Fibroblast of lung (primary cell): ENCODE results near the gene ARHGAP12. TPM values are rescaled to one million over a fixed set of nuclear protein-coding genes. Genes with fewer than 3 reads are reported as not detected.
"Not testable (repeated sequence)": the region's sequence is repeated elsewhere in the genome, so short reads cannot be mapped to it uniquely, and the experiment has no call there.

ENCODE experiments used
- DNase-seq, 2 donors: peaks; one replicate each; pipeline versions ENCODE4 v3.0.0 to v3.0.0-alpha.2; 2010; ENCODE audit warnings: low read depth in 2 of 2
- H2AFZ ChIP-seq: 2 replicates; pipeline ENCODE4 v1.5.1; 2012; ENCODE audit warnings: low read length, control low read depth, inconsistent platforms
- H3K27ac ChIP-seq: 2 replicates; pipeline ENCODE4 v1.5.1; 2011; ENCODE audit warnings: low read length, control low read depth; ENCODE audit not compliant: insufficient read depth
- H3K27me3 ChIP-seq: 2 replicates; pipeline ENCODE4 v1.5.1; 2011; ENCODE audit warnings: mild to moderate bottlenecking, low read length; ENCODE audit not compliant: control insufficient read depth, insufficient read depth
- H3K36me3 ChIP-seq: 2 replicates; pipeline ENCODE4 v1.5.1; 2011; ENCODE audit warnings: low read length; ENCODE audit not compliant: control insufficient read depth, insufficient read depth
- H3K4me1 ChIP-seq: 2 replicates; pipeline ENCODE4 v1.5.1; 2011; ENCODE audit warnings: low read length; ENCODE audit not compliant: control insufficient read depth, insufficient read depth; ENCODE audit errors: extremely low read depth
- H3K4me2 ChIP-seq: 2 replicates; pipeline ENCODE4 v1.5.1; 2011; ENCODE audit warnings: low read length, control low read depth; ENCODE audit not compliant: insufficient read depth; ENCODE audit errors: extremely low read depth
- H3K4me3 ChIP-seq, 4 experiments: fragments of 200-600 bp in 1 of 4; sonication (generic) in 1 of 4; replicated peaks in 1 of 4; 2 replicates each; pipeline ENCODE4 v1.5.1; 2011 to 2016; ENCODE audit warnings: low read length in 4 of 4, low read depth in 3 of 4, mild to moderate bottlenecking in 3 of 4, control low read depth in 2 of 4, inconsistent platforms in 1 of 4, mixed read lengths in 1 of 4; ENCODE audit not compliant: insufficient read depth in 1 of 4; ENCODE audit errors: control extremely low read depth in 1 of 4
- H3K79me2 ChIP-seq: 2 replicates; pipeline ENCODE4 v1.5.1; 2012; ENCODE audit warnings: mild to moderate bottlenecking, low read length, inconsistent platforms; ENCODE audit not compliant: control insufficient read depth, insufficient read depth
- H3K9ac ChIP-seq: 2 replicates; pipeline ENCODE4 v1.5.1; 2011; ENCODE audit warnings: mild to moderate bottlenecking, low read length, control low read depth; ENCODE audit not compliant: insufficient read depth
- H3K9me3 ChIP-seq: 2 replicates; pipeline ENCODE4 v1.5.1; 2012; ENCODE audit warnings: low read depth, low read length; ENCODE audit not compliant: control insufficient read depth, insufficient read depth
- H4K20me1 ChIP-seq: 2 replicates; pipeline ENCODE4 v1.5.1; 2011; ENCODE audit warnings: low read length; ENCODE audit not compliant: control insufficient read depth, insufficient read depth; ENCODE audit errors: extremely low read depth
- CTCF ChIP-seq, 2 donors: IDR thresholded peaks in 1 of 2; conservative IDR thresholded peaks in 1 of 2; 1 replicate in 1 of 2; 2 replicates in 1 of 2; pipeline ENCODE4 v1.5.1; 2011 to 2012; ENCODE audit warnings: low read length in 2 of 2, control low read depth in 1 of 2, inconsistent platforms in 1 of 2, low read depth in 1 of 2, mild to moderate bottlenecking in 1 of 2
- EZH2 ChIP-seq: IDR thresholded peaks from 2 replicates; pipeline ENCODE4 v1.5.1; 2012; ENCODE audit warnings: low read length, control low read depth, mild to moderate bottlenecking; ENCODE audit errors: missing control alignments
- polyA plus RNA-seq, 2 donors: library from polyadenylated mRNA; depleted of rRNA in 1 of 2; stranded (reverse) in 1 of 2; unstranded in 1 of 2; fragments of >200 nt; gene quantifications; 2 replicates each; pipeline ENCODE4 v1.2.1, GENCODE V29; 2011 to 2012; ENCODE audit warnings: missing spikeins in 1 of 2
- total RNA-seq: library from RNA; depleted of rRNA; stranded (reverse); fragments of >200 nt; gene quantifications from 2 replicates; pipeline ENCODE4 v1.2.1, GENCODE V29; 2014

The ARHGAP12 gene
- total and polyA plus RNA-seq, 2 donors (not counting 1 experiment from before 2014, with no cell fraction given), result 24.0 to 63.1 TPM

- no peak overlapping the region for H3K4me3 ChIP-seq
- no peak for TF ChIP-seq EZH2
- TF ChIP-seq CTCF (conservative IDR thresholded peaks at IDR 0.05 in 1 of 2, IDR thresholded peaks at IDR 0.05 in 1 of 2; ENCODE audit: low read depth in 1 of 2, low read length in 2 of 2), result no peak
- no peaks in the 10 kb centered on the region for H3K79me2 ChIP-seq
- H3K36me3 ChIP-seq, result no peaks in the 10 kb centered on the region
- no peak overlapping the region for H2AFZ ChIP-seq
- H4K20me1 ChIP-seq, result no peaks in the 10 kb centered on the region
- H3K27ac ChIP-seq, result no peak overlapping the region
- H3K4me1 ChIP-seq, result peaks cover 6% of the 10 kb centered on the region
- no peak for DNase-seq
- no peak overlapping the region for H3K9ac ChIP-seq
- no peak overlapping the region for H3K4me2 ChIP-seq
- no peaks in the 10 kb centered on the region for H3K9me3 ChIP-seq
- H3K27me3 ChIP-seq, result no peaks in the 10 kb centered on the region
These were observed 46.6 kb upstream of the ARHGAP12 start for GRCh38 chr10:31975157-31975765.

- Histone ChIP-seq H2AFZ (no peak overlapping the region), H3K9ac (no peak overlapping the region), H3K4me1 (peaks cover 6% of the 10 kb centered on the region), H3K27me3 (no peaks in the 10 kb centered on the region), H3K79me2 (no peaks in the 10 kb centered on the region), H3K9me3 (no peaks in the 10 kb centered on the region), H3K36me3 (no peaks in the 10 kb centered on the region), H3K27ac (no peak overlapping the region), H3K4me2 (no peak overlapping the region), H3K4me3 (no peak overlapping the region), H4K20me1 (no peaks in the 10 kb centered on the region)
- TF ChIP-seq CTCF (conservative IDR thresholded peaks at IDR 0.05 in 1 of 2, IDR thresholded peaks at IDR 0.05 in 1 of 2; ENCODE audit: low read depth in 1 of 2, low read length in 2 of 2) (no peak), EZH2 (no peak)
- DNase-seq, result peak in 1 of 2 donors; percentile 46
These were observed 45.9 kb upstream of the ARHGAP12 start for GRCh38 chr10:31974434-31975124.

- H3K9me3 ChIP-seq, result no peaks in the 10 kb centered on the region
- no peak overlapping the region for H3K4me3 ChIP-seq
- H3K27me3 ChIP-seq, result no peaks in the 10 kb centered on the region
- no peak for TF ChIP-seq EZH2
- no peak for TF ChIP-seq CTCF (conservative IDR thresholded peaks at IDR 0.05 in 1 of 2, IDR thresholded peaks at IDR 0.05 in 1 of 2; ENCODE audit: low read depth in 1 of 2, low read length in 2 of 2)
- H3K9ac ChIP-seq, result no peak overlapping the region
- peaks cover 6% of the 10 kb centered on the region for H3K4me1 ChIP-seq
- no peaks in the 10 kb centered on the region for H3K79me2 ChIP-seq
- no peaks in the 10 kb centered on the region for H3K36me3 ChIP-seq
- H3K27ac ChIP-seq, result no peak overlapping the region
- no peak overlapping the region for H3K4me2 ChIP-seq
- DNase-seq, result no peak
- no peak overlapping the region for H2AFZ ChIP-seq
- H4K20me1 ChIP-seq, result no peaks in the 10 kb centered on the region
These were observed 43.9 kb upstream of the ARHGAP12 start for GRCh38 chr10:31972519-31973041.

GRCh38 chr10:31969847-31970246, 41.2 kb upstream of the ARHGAP12 start:
- not testable (repeated sequence) for H3K9me3 ChIP-seq, H3K4me1 ChIP-seq, H3K36me3 ChIP-seq, H3K27me3 ChIP-seq, H2AFZ ChIP-seq, H3K9ac ChIP-seq, H4K20me1 ChIP-seq, H3K4me2 ChIP-seq, H3K79me2 ChIP-seq, H3K4me3 ChIP-seq, H3K27ac ChIP-seq
- DNase-seq, result peak; percentile 15 to 81
